Measurements from ENCODE around the gene WRAP73.

The WRAP73 gene

DNA sequence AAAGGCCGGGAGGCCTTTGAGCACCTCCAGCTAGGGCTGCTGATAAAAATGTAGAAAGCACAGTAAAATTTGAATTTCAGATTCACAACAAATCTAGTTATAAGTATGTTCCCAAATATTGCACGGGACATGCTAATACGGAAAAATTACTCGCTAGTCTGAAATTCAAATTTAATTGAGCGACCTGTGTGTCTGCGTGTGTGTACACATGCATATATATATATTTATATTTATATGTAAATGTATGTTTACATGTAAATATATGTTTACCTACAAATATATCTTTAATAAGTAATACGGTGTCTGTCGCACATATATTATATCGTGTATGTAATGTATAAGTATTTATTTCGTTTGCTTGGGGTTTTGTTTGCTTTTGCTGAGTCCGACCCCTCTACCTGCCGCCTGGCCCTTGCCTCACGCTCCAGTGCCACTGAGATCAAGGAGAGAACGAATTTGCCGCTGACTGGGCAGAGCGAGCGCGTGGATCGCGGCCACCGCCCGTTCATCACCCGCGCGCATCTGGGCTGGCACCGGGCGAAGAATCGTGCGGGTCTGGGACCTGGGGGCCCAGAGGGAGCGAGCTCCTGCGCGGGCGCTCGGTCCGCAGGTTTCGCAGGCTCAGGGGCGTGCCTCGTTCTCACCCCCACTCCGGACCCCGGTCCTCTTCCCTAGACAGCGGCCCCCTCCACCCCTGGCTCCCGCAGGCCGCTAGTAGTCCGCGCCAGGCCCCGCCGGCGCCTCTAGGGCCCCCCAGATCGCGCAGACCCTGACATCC, 534 bp upstream of the WRAP73 start:
- DNase-seq (ENCODE audit: low read depth in 2 of 2): no peak

DNA sequence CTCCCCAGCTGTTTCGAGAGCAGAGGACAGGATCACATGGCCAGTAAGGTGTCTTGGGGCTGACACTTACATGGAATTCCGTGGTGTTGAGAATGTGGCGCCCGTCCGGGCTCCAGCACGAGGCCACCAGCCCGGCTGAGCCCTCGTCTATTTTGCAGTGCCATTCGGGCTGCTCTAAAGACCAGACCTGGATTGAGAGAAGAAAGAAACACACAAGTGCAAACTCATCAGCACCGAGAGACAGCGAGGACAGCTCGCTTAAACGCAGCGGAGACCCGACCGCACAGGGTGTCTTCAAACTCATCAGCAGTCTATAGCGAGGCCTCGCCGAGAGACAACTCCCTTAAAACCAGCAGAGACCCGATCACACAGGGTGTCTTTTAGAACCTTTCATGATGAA, 3.3 kb downstream of the WRAP73 start:
- DNase-seq (ENCODE audit: low read depth in 2 of 2): no peak

DNA sequence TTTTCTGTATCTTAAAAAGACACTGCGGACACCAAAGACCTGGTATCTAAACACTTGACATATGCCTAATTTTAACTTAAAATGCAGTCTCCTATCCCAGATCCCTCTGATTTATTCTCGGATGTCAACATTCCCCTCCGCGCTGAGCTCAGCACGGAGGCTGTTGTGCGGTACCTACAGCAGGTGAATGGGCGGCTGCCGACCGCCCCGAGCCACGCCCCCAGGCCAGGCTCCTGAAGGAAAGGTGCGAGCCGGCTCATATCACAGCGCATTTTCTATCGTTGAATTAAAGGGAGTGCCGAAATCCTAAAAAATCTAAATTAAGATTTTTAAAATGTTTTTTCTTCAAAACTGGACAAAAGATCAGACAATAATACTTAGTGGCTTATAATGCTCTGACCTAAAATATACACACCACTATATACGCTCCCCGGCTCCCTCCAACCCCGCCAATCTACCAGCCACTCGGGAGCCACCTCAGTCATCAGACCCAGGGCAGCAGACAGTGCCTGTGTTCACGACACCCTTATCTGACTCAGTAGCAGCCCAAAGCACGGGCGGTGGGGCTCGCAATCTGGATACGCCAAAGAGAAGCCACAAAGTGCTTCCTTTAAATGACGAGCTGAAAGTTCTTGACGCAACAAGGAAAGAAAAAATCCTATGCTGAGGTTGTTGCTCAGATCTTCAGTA, 4.1 kb downstream of the WRAP73 start:
- DNase-seq (ENCODE audit: low read depth in 2 of 2): no peak

DNA sequence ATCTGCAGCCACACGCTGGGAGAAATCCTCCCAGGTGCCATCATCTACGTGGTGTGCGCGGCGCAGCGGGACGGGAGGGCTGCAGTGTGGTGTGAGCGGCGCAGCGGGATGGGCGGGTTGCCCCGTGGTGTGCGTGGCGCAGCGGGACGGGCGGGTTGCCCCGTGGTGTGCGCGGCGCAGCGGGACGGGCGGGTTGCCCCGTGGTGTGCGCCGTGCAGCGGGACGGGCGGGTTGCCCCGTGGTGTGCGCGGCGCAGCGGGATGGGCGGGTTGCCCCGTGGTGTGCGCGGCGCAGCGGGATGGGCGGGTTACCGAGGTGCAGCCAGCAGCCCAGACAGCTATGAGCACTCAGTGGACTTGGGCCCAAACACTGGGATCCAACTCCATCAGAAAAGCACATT, 4.7 kb downstream of the WRAP73 start:
- DNase-seq (ENCODE audit: low read depth in 2 of 2): no peak

DNA sequence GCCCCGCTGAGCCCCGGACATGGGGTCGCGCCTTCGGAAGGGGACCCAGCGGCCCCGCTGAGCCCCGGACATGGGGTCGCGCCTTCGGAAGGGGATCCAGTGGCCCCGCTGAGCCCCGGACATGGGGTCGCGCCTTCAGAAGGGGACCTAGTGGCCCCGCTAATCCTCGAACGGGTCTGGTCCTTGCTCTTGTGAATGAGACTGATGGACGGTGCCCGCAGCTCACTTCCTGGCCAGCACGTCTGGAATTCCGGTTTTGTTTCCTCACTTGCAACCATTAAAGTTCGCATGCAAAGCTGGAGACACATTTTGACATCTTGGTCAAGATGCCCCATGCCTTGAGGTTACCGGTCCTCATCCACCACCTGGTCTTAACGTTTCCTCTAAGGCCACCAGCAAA, 5.6 kb downstream of the WRAP73 start:
- DNase-seq (ENCODE audit: low read depth in 2 of 2): no peak

DNA sequence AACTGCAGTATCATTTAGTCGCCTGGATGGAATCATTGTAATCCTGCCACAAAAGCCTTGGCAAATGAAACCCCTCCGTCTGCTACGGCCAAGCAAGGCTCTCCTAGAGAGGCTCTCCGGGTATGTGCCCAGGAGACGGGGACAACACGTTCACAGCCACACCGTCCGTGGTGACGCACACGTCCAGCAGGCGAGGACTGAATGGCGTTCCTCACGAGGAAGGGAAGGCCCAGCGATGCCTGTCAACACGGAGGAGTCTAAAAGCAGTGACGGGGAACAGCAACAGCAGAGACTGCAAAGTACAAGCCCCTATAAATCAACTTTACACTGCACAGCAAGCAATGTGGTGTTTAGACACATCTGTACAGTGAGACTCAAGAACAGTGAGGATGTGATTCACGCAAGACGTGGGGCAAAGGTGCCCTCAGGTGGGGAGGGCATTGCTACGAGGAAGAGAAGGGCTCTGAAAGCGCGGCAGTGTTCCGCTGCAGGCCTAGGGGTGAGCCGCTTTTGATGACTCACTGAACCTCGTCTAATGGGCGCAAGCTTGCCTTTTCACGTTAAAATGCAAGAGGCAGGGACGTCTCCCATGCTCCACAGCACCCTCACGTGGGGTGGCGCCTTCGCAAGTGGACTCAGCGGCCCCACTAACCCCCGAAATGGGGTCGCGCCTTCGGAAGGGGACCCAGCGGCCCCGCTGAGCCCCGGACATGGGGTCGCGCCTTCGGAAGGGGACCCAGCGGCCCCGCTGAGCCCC, 6.8 kb downstream of the WRAP73 start:
- no peak for DNase-seq (ENCODE audit: low read depth in 2 of 2)

DNA sequence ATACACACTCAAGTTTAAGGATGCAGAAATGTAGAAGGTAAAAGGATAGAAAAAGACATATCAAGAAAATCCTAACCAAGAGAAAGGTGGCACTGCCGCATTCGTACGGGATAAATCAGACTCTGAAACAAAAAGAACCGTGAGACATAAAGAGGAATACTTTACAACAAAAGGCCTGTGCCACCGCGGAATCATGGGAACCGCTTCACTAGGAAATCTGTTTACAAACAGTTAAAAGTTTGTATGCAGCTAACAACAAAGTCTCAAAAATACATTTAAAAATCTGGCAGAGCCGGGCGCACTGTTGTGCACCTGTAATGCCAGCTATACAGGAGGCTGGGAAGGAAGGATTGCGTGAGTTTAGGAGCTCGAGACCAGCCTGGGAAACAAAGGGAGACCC, 8.1 kb downstream of the WRAP73 start:
- no peak for DNase-seq (ENCODE audit: low read depth in 2 of 2)

DNA sequence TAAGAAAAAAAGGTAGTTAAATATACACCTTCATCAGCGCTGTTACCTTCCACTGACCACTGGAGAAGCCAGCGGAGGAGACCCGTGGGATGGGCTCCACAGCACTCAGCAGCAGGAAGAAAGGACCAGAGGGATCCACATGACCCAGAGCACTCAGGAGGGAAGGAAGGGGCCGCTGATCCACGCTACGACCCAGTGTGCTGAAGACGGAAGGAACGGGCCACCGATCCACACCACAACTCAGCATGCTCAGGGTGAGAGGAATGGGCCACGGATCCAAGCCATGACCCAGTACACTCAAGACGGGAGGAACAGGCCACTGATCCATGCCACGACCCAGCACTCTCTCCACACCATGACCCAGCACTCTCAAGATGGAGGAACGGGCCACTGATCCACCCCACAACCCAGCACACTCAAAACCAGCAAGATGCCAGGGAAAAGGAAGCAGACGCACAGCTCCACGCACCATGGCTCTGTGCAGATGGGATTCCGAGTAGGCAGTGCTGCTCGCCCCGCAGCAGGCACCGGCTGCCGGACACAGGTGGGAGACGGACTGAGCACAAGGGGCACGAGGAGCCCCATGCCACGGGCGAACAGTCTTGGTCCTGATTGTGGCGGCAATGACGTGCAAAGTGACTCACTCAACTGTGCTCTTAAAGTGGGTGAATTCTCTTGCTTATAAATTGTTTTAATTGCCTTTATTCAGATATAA, 8.7 kb downstream of the WRAP73 start:
- no peak for DNase-seq (ENCODE audit: low read depth in 2 of 2)

DNA sequence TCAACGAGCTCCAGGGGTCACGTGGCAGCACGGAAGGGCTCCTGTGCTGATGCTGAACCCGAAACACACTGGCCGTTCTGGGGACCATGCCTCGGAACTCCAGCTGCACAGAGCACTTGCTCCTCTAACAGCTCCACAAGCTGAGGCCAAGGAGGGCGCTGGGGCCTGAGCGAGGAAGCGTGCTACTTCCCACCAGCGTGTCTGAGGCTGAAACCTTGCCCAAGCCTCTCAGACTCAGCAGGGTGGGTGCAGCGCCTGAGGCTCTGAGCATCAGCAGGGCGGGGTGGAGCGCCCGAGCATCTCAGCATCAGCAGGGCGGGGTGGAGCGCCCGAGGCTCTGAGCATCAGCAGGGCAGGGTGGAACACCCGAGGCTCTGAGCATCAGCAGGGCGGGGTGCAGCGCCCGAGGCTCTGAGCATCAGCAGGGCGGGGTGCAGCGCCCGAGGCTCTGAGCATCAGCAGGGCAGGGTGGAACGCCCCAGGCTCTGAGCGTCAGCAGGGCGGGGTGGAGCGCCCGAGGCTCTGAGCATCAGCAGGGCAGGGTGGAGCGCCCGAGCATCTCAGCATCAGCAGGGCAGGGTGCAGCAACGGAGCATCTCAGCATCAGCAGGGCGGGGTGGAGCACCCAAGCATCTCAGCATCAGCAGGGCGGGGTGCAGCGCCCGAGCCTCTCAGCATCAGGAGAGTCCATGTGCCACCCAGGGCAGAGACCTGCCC, 9.6 kb downstream of the WRAP73 start:
- no peak for DNase-seq (ENCODE audit: low read depth in 2 of 2)

DNA sequence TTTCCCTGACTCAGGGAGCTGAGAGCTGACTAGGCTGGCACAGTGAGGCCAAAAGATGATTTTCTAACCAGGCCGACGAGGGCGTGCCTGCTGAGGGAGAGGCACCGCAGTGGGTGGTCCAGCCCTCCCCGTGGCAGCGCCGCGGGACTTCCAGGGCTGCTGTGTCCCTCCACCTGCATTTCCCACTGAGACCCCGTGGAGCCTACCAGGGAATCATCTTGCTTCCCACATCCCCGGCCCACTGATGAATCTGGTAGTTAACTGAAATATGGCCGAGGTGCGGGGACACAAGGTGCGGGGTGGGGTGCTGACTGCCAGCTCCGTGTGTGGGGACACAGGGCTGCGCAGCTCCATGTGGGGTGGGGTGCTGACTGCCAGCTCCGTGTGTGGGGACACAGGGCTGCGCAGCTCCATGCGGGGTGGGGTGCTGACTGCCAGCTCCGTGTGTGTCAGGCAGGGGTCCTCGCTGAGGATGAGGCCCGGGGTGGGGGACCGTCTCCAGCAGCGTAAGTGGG, 10.4 kb downstream of the WRAP73 start:
- no peak for DNase-seq (ENCODE audit: low read depth in 2 of 2)

DNA sequence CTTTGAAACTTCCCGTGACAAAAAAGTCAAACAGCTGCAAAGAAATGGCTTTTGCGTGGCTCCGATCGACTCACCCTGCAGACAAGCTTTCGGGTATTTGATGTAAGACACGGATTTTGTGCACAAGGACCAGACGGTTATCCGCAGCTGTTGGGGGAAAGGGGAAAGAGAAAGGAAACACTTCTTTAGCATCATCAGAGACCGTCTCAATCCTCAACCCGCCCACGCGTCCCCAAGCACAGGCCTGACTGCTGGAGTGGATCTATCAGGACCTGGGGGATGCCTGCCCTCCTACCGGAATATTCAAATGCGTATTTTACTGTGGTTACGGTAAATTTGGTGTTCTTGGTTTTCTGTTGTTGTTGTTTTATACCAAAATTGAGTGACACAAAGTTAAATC, 11.2 kb downstream of the WRAP73 start:
- DNase-seq (ENCODE audit: low read depth in 2 of 2): no peak

DNA sequence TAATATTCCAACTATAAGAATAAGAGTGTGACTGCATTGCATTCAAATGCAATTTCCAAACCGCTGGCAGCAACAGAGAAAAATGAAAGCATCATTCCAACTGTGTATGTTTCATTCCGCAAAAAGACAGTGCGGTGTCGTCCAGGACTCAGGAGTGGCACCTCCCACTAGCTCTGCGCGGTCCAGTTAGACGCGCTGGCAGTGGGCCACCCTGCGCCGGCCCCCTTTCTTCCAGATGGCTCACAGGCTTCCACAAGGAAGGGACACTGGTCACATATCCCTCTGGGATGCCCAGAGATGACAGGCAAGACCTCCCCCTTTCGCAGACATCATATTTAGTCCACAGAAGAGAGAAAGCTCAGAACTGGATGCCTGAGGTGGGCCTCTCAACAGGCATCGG, 11.9 kb downstream of the WRAP73 start:
- DNase-seq (ENCODE audit: low read depth in 2 of 2): no peak

DNA sequence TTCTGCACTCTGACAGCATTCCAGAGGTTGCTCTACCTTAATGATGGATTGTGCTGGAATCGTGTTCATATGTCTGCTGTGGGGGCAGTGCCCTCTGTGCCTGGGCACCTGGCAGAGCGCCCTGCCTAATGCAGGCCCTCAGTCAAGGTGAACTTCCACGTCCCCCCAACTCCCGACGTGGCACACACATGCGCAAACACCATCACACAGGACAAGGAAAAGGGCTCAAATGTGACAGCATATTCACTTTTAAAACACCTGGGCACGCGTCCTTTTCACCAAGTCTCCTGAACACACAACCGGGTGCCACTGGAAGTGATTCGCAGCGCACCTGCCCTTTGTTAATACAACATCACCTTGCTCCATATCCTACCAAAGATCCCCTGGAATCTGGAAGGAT, 13.4 kb downstream of the WRAP73 start:
- DNase-seq (ENCODE audit: low read depth in 2 of 2): no peak

DNA sequence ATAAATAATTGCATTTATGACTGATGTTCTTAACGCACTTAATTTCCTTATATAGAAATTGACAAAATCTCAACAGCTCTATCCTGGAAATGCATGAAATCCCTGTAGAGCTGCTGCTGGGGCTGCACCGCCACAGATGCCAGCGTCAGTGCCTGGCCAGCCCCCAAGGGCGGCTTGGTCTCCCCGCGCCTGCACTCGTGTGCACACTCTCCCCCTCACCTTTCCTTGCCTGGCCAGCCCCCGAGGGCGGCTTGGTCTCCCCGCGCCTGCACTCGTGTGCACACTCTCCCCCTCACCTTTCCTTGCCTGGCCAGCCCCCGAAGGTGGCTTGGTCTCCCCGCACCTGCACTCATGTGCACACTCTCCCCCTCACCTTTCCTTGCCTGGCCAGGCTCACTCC, 13.8 kb downstream of the WRAP73 start:
- DNase-seq (ENCODE audit: low read depth in 2 of 2): no peak

DNA sequence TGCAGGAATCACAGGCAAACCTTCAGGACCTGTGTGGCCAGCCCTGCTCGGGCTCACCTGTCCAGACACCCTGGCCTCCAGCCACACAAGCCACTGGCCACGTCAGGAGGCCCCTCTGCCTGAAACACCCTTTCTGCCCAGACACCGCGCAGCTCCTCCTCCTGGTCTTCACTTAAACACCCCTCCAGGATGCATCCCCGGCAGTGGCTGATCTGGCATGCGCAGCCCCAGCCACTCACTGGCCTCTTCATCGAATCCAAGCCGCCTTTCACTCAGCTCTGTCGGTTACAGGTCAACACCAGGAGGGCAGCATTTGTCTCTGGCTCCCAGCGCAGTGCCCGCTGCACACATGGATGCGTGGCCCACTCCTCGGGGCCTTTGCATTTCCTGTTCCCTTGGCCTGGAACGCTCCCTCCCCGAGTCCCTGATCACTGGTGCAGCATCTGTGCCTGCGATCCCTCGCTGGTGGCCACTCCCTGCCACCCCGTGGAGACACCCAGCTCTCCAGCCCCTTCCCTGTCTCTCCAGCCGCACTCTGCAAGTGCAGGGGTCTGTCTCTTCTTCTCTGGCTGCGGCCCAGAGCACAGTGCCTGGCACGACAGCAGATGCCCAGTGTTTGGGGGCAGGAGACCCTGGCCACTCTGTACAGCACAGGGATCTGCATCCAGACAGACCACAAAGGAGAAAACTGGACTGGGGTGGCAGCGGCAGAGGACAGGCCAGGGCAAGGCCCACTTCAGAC, 15.7 kb downstream of the WRAP73 start:
- no peak for DNase-seq (ENCODE audit: low read depth in 2 of 2)

DNA sequence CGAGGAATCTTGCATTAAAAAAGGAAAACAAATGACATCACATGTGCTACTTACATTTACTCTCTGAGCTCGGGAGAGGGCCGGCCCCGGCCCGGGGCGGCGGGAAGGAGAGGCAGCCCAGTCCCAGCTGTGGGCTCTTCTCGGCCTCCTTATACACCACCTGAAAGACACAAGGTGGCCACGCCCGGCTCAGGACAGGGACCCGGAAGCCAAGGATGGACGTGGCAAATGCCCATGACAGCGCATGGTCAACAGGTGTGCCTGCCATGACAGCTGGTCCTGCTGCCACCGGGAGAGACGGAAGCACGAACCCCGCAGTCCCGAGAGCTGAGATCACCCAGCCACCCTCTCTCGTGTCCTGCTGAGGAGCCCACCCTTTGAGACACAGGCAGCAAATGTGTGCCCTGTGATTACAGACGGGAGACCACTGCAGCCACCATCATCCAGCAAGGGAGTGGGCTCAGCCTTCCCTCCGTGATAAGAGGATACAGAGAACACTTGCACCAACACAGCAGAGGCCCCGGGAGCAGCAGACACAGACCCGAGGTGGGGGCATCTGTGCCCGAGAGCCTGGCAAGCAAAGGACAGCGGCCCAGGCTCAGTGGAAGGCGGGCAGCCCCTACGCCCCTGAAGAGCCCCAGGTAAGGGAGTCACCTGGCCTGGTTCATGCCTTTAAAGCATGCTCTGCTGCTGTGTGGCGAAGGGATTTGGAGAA, 16.4 kb downstream of the WRAP73 start:
- no peak for DNase-seq (ENCODE audit: low read depth in 2 of 2)

DNA sequence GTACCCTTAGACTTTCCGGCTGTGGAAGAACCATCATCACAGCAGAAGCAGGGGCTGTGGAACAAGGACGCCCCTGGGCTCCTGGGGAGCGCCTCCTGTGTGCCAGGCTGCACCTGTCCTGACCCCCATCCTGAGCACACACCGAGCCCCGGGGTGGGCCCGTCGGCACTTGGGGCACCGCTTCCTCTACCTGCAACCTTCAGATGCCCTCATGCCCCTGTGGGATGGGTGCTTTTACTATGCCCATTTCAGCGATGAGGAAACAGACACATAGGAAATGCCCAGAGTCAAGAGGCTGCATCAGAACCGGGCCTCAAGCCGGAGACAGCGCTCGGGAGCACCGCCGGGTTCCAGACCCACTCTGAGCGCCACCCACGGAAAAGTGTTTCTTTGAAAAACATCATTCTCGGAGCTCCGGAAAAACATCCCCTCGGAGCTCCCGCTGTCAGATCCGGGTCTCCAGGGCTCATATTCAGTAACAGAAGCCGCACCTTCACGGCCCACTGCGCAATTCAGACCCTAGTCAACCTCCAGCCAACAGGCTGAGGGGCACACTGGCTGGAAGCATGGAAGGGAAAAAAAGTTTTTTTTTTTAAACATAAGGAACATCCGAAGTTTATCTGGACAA, 17.1 kb downstream of the WRAP73 start:
- no peak for DNase-seq (ENCODE audit: low read depth in 2 of 2)

DNA sequence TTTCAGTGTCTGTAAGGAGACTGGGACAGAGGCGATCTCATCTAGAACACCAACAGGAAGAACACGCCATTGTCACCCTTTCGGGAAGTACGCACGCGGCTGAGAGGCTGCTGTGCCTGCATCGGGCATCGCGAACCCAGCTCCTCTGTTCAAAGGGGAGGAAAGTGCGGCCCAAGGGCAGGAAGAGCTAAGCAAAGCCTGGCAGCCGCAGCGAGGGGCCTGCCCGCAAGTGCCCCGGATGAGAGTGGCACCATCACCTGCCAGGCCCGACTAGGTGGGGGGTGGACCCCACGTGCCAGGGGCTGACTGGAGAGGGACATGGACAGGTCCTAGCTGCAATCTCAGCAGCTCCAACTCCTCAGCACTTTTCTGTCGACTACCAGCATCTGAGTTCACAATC, 17.6 kb downstream of the WRAP73 start:
- no peak for DNase-seq (ENCODE audit: low read depth in 2 of 2)
